ENCODE data around the gene TNFAIP8L2. TPM values are rescaled to one million over a fixed set of nuclear protein-coding genes. Genes with fewer than 3 reads are reported as not detected.
A peak's percentile ranks its signal among the peaks of the same experiment; 100 is the strongest.

Gene TNFAIP8L2
- total and polyA plus RNA-seq, 2 of the 4 experiments (the other 2 are of a cell fraction) = not detected

DNA sequence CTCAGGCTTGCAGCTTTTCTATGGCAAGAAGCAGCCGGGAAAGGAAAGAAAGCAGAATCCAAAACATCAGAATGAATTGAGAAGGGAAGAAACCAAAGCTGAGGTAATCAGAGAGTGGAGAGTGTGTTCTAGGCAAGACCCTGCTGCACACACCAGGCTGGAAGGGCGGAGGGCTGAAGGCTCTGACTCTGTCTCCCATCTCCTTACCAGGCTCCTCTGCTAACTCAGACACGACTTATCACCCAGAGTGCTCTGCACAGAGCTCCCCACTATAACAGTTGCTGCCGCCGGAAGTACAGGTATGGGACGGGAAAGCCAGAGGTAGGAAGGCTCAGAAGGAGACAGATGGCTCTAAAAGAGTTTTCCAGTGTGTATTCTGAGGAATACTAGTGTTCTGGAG lies 10.7 kb downstream of the TNFAIP8L2 start:
- in situ Hi-C loops (cut with MboI; ENCODE audit: low sequenced_read_pairs) = no loop called here
- no TSS peak for BruUV-seq (replicated peaks)
- no peak overlapping the region for H2AFZ ChIP-seq (replicated peaks; ENCODE audit: low read length, poor library complexity)

More for the DNA sequence above, 10.7 kb downstream of the TNFAIP8L2 start:
- no peak for DNase-seq
- Histone ChIP-seq H3K4me3 (ENCODE audit: insufficient read depth, low read depth, low read length) (peak overlapping the region; percentile 65; the same call in 1 of the 2 replicates), H3K27me3 (ENCODE audit: control insufficient read depth, insufficient read depth, low read length) (no peaks in the 10 kb centered on the region), H3K79me1 (ENCODE audit: low read depth in 1 of 2, low read length in 2 of 2) (peaks cover 10 to 43% of the 10 kb centered on the region in 2 experiments), H2BK15ac (ENCODE audit: low read depth, low read length) (no peak overlapping the region), H3K18ac (ENCODE audit: low read depth, low read length) (no peak overlapping the region), H3K36me3 (ENCODE audit: control insufficient read depth, insufficient read depth, low read length) (peaks cover 23% of the 10 kb centered on the region), H2BK20ac (ENCODE audit: low read depth, low read length) (no peak overlapping the region), H2AK5ac (ENCODE audit: low read depth, low read length) (peak overlapping the region; percentile 44; the same call in 1 of the 2 replicates), H2BK120ac (ENCODE audit: low read depth, low read length) (no peak overlapping the region), H3K4me1 (ENCODE audit: control insufficient read depth, insufficient read depth, low read length) (peaks cover 4% of the 10 kb centered on the region), H4K5ac (ENCODE audit: low read depth, low read length) (no peak overlapping the region), H4K91ac (ENCODE audit: insufficient read depth, low read depth, low read length) (no peak overlapping the region), H3K4ac (ENCODE audit: low read depth, low read length) (peak overlapping the region; percentile 87; the same call in 1 of the 2 replicates), H3K9ac (ENCODE audit: low read depth, low read length) (peak overlapping the region; percentile 90; the same call in 1 of the 2 replicates), H3K23ac (ENCODE audit: low read depth, low read length) (0 out of 2 replicates have a peak overlapping the region, but pooled peaks have one; percentile 97), H3K9me3 (ENCODE audit: control insufficient read depth, insufficient read depth, low read length) (no peaks in the 10 kb centered on the region), H2BK5ac (ENCODE audit: low read depth, low read length, poor library complexity, severe bottlenecking) (no peak overlapping the region), H3K9me1 (ENCODE audit: insufficient read depth, low read length) (peaks cover 3% of the 10 kb centered on the region; the same call in 1 of the 2 replicates), H4K20me1 (ENCODE audit: insufficient read depth, low read length) (no peaks in the 10 kb centered on the region), H2AK9ac (replicated peaks; ENCODE audit: low read depth, low read length, poor library complexity) (peak overlapping the region; percentile 59), H3K4me2 (ENCODE audit: low read depth, low read length) (peak overlapping the region; percentile 83; the same call in 1 of the 2 replicates), H3K27ac (ENCODE audit: insufficient read depth, low read length) (no peak overlapping the region), H3K14ac (replicated peaks; ENCODE audit: low read depth, low read length) (peak overlapping the region; percentile 93; the same call in 1 of the 2 replicates), H4K8ac (ENCODE audit: low read depth in 2 of 2, low read length in 2 of 2) (0 out of 4 replicates have a peak overlapping the region, but pooled peaks of 1 of the 2 experiments have one; percentile 96), H3K56ac (ENCODE audit: extremely low read depth, insufficient read depth, low read length) (no peak overlapping the region)
- POLR2A ChIA-PET (ENCODE audit: unreplicated experiment) = no interaction called here
- TF ChIP-seq USF2 (IDR thresholded peaks at IDR 0.05; ENCODE audit: low read depth, low read length) (no peak), NFE2L2 (IDR thresholded peaks at IDR 0.05; ENCODE audit: low read depth, low read length) (no peak)
- no peak for ATAC-seq (ENCODE audit: low read depth)
- intact Hi-C loops (cut with micrococcal nuclease) = no loop called here
- dilution Hi-C loops (cut with HindIII; ENCODE audit: low sequenced_read_pairs, unreplicated experiment) = no loop called here
- no CpG with 5 or more reads among the region's 6 CpGs for WGBS, 2 experiments (ENCODE audit: extremely low coverage in 2 of 2, insufficient read length in 1 of 2)
- CTCF ChIA-PET = interaction anchor here (0.7 kb wide), 1 partner anchor 67 kb away, joined by 3 read pairs; no protein-coding TSS in a partner anchor

All from IMR-90 (cell line).